Cardiac muscle cell (in vitro differentiated cells and primary cell): ENCODE measurements around the gene APOB. TPM values are rescaled to one million over a fixed set of nuclear protein-coding genes. Genes with fewer than 3 reads are reported as not detected.

Experiments
- DNase-seq, 2 donors: peaks; one replicate each; pipeline versions ENCODE4 v3.0.0 to v3.0.0-alpha.2; 2010 to 2017; ENCODE audit warnings: low read depth in 1 of 2, low spot score in 1 of 2
- H3K27ac ChIP-seq: fragments of 200-600 bp; sonication (generic); 2 replicates; pipeline ENCODE4 v1.5.1; 2016
- H3K27me3 ChIP-seq: fragments of 200-600 bp; sonication (generic); 2 replicates; pipeline ENCODE4 v1.6.0; 2016; ENCODE audit warnings: control low read depth
- H3K36me3 ChIP-seq: fragments of 200-600 bp; sonication (generic); 2 replicates; pipeline ENCODE4 v1.5.1; 2016; ENCODE audit warnings: control low read depth
- H3K4me1 ChIP-seq: fragments of 200-600 bp; sonication (generic); 2 replicates; pipeline ENCODE4 v1.8.1; 2017; ENCODE audit warnings: low read depth, mild to moderate bottlenecking, mixed run types
- H3K4me3 ChIP-seq: fragments of 200-600 bp; sonication (generic); 2 replicates; pipeline ENCODE4 v1.5.1; 2016; ENCODE audit warnings: mild to moderate bottlenecking
- H3K9me3 ChIP-seq: fragments of 200-600 bp; sonication (generic); 2 replicates; pipeline ENCODE4 v1.5.1; 2017; ENCODE audit warnings: low read depth, mild to moderate bottlenecking, control low read depth
- CTCF ChIP-seq: IDR thresholded peaks from 2 replicates; pipeline ENCODE4 v1.5.1; 2012; ENCODE audit warnings: low read depth, mild to moderate bottlenecking, low read length
- polyA plus RNA-seq: library from polyadenylated mRNA; unstranded; fragments of >200 nt; fragmentation: Nextera tagmentation; extraction: Ambion mirVana; gene quantifications from 2 replicates; pipeline ENCODE4 v1.2.1, GENCODE V29; 2016
- total RNA-seq: library from RNA; depleted of rRNA; stranded (reverse); fragments of >200 nt; gene quantifications from 2 replicates; pipeline ENCODE4 v1.2.3, GENCODE V29; 2016

APOB gene
- total and polyA plus RNA-seq, 2 experiments from 2014 or later, result 0.15 to 0.26 TPM

GRCh38 chr2:20962939-20963557 is 80.8 kb downstream of the APOB start:
- H3K27me3 ChIP-seq, result peaks cover 33% of the 10 kb centered on the region
- peak; percentile 69 to 74 for DNase-seq
- H3K9me3 ChIP-seq, result no peaks in the 10 kb centered on the region
- peak; percentile 90 for TF ChIP-seq CTCF
- no peak overlapping the region for H3K4me3 ChIP-seq
- no peaks in the 10 kb centered on the region for H3K4me1 ChIP-seq
- no peaks in the 10 kb centered on the region for H3K36me3 ChIP-seq
- H3K27ac ChIP-seq, result no peak overlapping the region

- H3K27me3 ChIP-seq, result peaks cover 30% of the 10 kb centered on the region
- H3K36me3 ChIP-seq, result no peaks in the 10 kb centered on the region
- no peak overlapping the region for H3K27ac ChIP-seq
- no peak for TF ChIP-seq CTCF
- no peaks in the 10 kb centered on the region for H3K4me1 ChIP-seq
- no peaks in the 10 kb centered on the region for H3K9me3 ChIP-seq
- H3K4me3 ChIP-seq, result no peak overlapping the region
- no peak for DNase-seq
Observed at GRCh38 chr2:20961858-20962257, 82.0 kb downstream of the APOB start.

- no peaks in the 10 kb centered on the region for H3K4me1 ChIP-seq
- no peak overlapping the region for H3K4me3 ChIP-seq
- peaks cover 20% of the 10 kb centered on the region for H3K27me3 ChIP-seq
- no peak overlapping the region for H3K27ac ChIP-seq
- TF ChIP-seq CTCF, result no peak
- H3K36me3 ChIP-seq, result no peaks in the 10 kb centered on the region
- H3K9me3 ChIP-seq, result no peaks in the 10 kb centered on the region
- DNase-seq, result no peak
Observed at GRCh38 chr2:20960003-20960402, 83.9 kb downstream of the APOB start.

GRCh38 chr2:20959252-20959651 is 84.6 kb downstream of the APOB start:
- TF ChIP-seq CTCF, result no peak
- DNase-seq, result no peak
- peaks cover 19% of the 10 kb centered on the region for H3K27me3 ChIP-seq
- no peak overlapping the region for H3K4me3 ChIP-seq
- H3K9me3 ChIP-seq, result no peaks in the 10 kb centered on the region
- no peak overlapping the region for H3K27ac ChIP-seq
- no peaks in the 10 kb centered on the region for H3K4me1 ChIP-seq
- no peaks in the 10 kb centered on the region for H3K36me3 ChIP-seq

GRCh38 chr2:20957788-20958525 is 85.9 kb downstream of the APOB start:
- no peak for DNase-seq
- Histone ChIP-seq H3K4me3 (no peak overlapping the region), H3K9me3 (no peaks in the 10 kb centered on the region), H3K4me1 (no peaks in the 10 kb centered on the region), H3K36me3 (no peaks in the 10 kb centered on the region), H3K27ac (no peak overlapping the region), H3K27me3 (peaks cover 13% of the 10 kb centered on the region)
- no peak for TF ChIP-seq CTCF
